IPS-15b (cell line): ENCODE measurements around the gene MEGF6.

Experiments
- H3K27me3 ChIP-seq: one replicate; pipeline ENCODE4 v1.6.1; 2013; ENCODE audit warnings: low read length; ENCODE audit not compliant: control insufficient read depth, insufficient read depth
- H3K36me3 ChIP-seq: one replicate; pipeline ENCODE4 v1.6.1; 2013; ENCODE audit warnings: low read length; ENCODE audit not compliant: control insufficient read depth, insufficient read depth
- H3K4me1 ChIP-seq: one replicate; pipeline ENCODE4 v1.6.1; 2013; ENCODE audit warnings: mild to moderate bottlenecking, low read length; ENCODE audit not compliant: control insufficient read depth, insufficient read depth
- H3K4me3 ChIP-seq: one replicate; pipeline ENCODE4 v1.5.1; 2013; ENCODE audit warnings: low read depth, low read length
- H3K9ac ChIP-seq: one replicate; pipeline ENCODE4 v1.6.1; 2013; ENCODE audit warnings: low read depth, mild to moderate bottlenecking, low read length
- H3K9me3 ChIP-seq: one replicate; pipeline ENCODE4 v1.6.1; 2013; ENCODE audit warnings: mild to moderate bottlenecking, low read length; ENCODE audit not compliant: control insufficient read depth, insufficient read depth

MEGF6 gene

GRCh38 chr1:3560981-3561380 is 50.3 kb downstream of the MEGF6 start:
- Histone ChIP-seq H3K4me3 (no peak overlapping the region), H3K4me1 (no peaks in the 10 kb centered on the region), H3K36me3 (no peaks in the 10 kb centered on the region), H3K9ac (no peak overlapping the region), H3K9me3 (no peaks in the 10 kb centered on the region), H3K27me3 (no peaks in the 10 kb centered on the region)

- no peak overlapping the region for H3K9ac ChIP-seq
- H3K9me3 ChIP-seq, result no peaks in the 10 kb centered on the region
- no peaks in the 10 kb centered on the region for H3K4me1 ChIP-seq
- no peaks in the 10 kb centered on the region for H3K36me3 ChIP-seq
- H3K27me3 ChIP-seq, result no peaks in the 10 kb centered on the region
- no peak overlapping the region for H3K4me3 ChIP-seq
These were observed 50.9 kb downstream of the MEGF6 start for GRCh38 chr1:3560251-3560871.

- no peaks in the 10 kb centered on the region for H3K4me1 ChIP-seq
- H3K9ac ChIP-seq, result no peak overlapping the region
- no peaks in the 10 kb centered on the region for H3K36me3 ChIP-seq
- no peaks in the 10 kb centered on the region for H3K9me3 ChIP-seq
- H3K27me3 ChIP-seq, result no peaks in the 10 kb centered on the region
- no peak overlapping the region for H3K4me3 ChIP-seq
These were observed 53.1 kb downstream of the MEGF6 start for GRCh38 chr1:3558036-3558726.

- Histone ChIP-seq H3K9me3 (no peaks in the 10 kb centered on the region), H3K9ac (no peak overlapping the region), H3K27me3 (no peaks in the 10 kb centered on the region), H3K4me3 (no peak overlapping the region), H3K36me3 (no peaks in the 10 kb centered on the region), H3K4me1 (no peaks in the 10 kb centered on the region)
These were observed 53.9 kb downstream of the MEGF6 start for GRCh38 chr1:3557366-3557765.

GRCh38 chr1:3556336-3556735 is 55.0 kb downstream of the MEGF6 start:
- no peak overlapping the region for H3K9ac ChIP-seq
- H3K4me3 ChIP-seq, result no peak overlapping the region
- H3K9me3 ChIP-seq, result no peaks in the 10 kb centered on the region
- no peaks in the 10 kb centered on the region for H3K27me3 ChIP-seq
- no peaks in the 10 kb centered on the region for H3K36me3 ChIP-seq
- no peaks in the 10 kb centered on the region for H3K4me1 ChIP-seq

- no peaks in the 10 kb centered on the region for H3K27me3 ChIP-seq
- no peaks in the 10 kb centered on the region for H3K9me3 ChIP-seq
- H3K9ac ChIP-seq, result no peak overlapping the region
- no peak overlapping the region for H3K4me3 ChIP-seq
- H3K36me3 ChIP-seq, result no peaks in the 10 kb centered on the region
- H3K4me1 ChIP-seq, result no peaks in the 10 kb centered on the region
These were observed 56.0 kb downstream of the MEGF6 start for GRCh38 chr1:3555131-3555920.

- Histone ChIP-seq H3K36me3 (no peaks in the 10 kb centered on the region), H3K9ac (no peak overlapping the region), H3K9me3 (no peaks in the 10 kb centered on the region), H3K4me1 (no peaks in the 10 kb centered on the region), H3K4me3 (no peak overlapping the region), H3K27me3 (no peaks in the 10 kb centered on the region)
These were observed 57.4 kb downstream of the MEGF6 start for GRCh38 chr1:3553940-3554223.

GRCh38 chr1:3553166-3553939 is 58.0 kb downstream of the MEGF6 start:
- H3K36me3 ChIP-seq, result no peaks in the 10 kb centered on the region
- no peak overlapping the region for H3K4me3 ChIP-seq
- no peak overlapping the region for H3K9ac ChIP-seq
- H3K9me3 ChIP-seq, result no peaks in the 10 kb centered on the region
- no peaks in the 10 kb centered on the region for H3K27me3 ChIP-seq
- H3K4me1 ChIP-seq, result no peaks in the 10 kb centered on the region

- Histone ChIP-seq H3K4me3 (no peak overlapping the region), H3K36me3 (no peaks in the 10 kb centered on the region), H3K9me3 (no peaks in the 10 kb centered on the region), H3K9ac (no peak overlapping the region), H3K4me1 (no peaks in the 10 kb centered on the region), H3K27me3 (no peaks in the 10 kb centered on the region)
These were observed 58.6 kb downstream of the MEGF6 start for GRCh38 chr1:3552751-3553150.

- no peak overlapping the region for H3K4me3 ChIP-seq
- no peaks in the 10 kb centered on the region for H3K36me3 ChIP-seq
- no peaks in the 10 kb centered on the region for H3K27me3 ChIP-seq
- H3K9ac ChIP-seq, result no peak overlapping the region
- no peaks in the 10 kb centered on the region for H3K9me3 ChIP-seq
- H3K4me1 ChIP-seq, result no peaks in the 10 kb centered on the region
These were observed 59.1 kb downstream of the MEGF6 start for GRCh38 chr1:3552176-3552575.

- Histone ChIP-seq H3K9me3 (no peaks in the 10 kb centered on the region), H3K36me3 (no peaks in the 10 kb centered on the region), H3K4me3 (no peak overlapping the region), H3K9ac (no peak overlapping the region), H3K27me3 (no peaks in the 10 kb centered on the region), H3K4me1 (no peaks in the 10 kb centered on the region)
These were observed 59.6 kb downstream of the MEGF6 start for GRCh38 chr1:3551711-3552110.
